Lung (tissue), 12 donors: ENCODE results near the gene SRC. TPM values are rescaled to one million over a fixed set of nuclear protein-coding genes. Genes with fewer than 3 reads are reported as not detected.

Source experiments
- ATAC-seq: fragments of 200-7000 bp; cut with Tn5 transposase; one replicate; pipeline ENCODE4 v1.9.1; 2020; ENCODE audit warnings: moderate number of reproducible peaks; ENCODE audit not compliant: insufficient read depth, low FRiP score
- DNase-seq, 3 donors: peaks; one replicate each; pipeline ENCODE4 v3.0.0-alpha.2; 2013 to 2017
- H3K27ac ChIP-seq, 2 donors: one replicate each; pipeline ENCODE4 v1.5.1; 2013; ENCODE audit warnings: mild to moderate bottlenecking in 2 of 2, moderate library complexity in 2 of 2, control low read depth in 1 of 2, inconsistent platforms in 1 of 2, low read depth in 1 of 2, low read length in 1 of 2
- H3K27me3 ChIP-seq, 3 donors: one replicate each; pipeline ENCODE4 v1.5.1; 2013; ENCODE audit warnings: low read length in 2 of 3; ENCODE audit not compliant: control insufficient read depth in 3 of 3, insufficient read depth in 3 of 3
- H3K36me3 ChIP-seq, 4 donors: one replicate each; pipeline ENCODE4 v1.5.1; 2013; ENCODE audit warnings: low read length in 4 of 4, mild to moderate bottlenecking in 1 of 4, moderate library complexity in 1 of 4; ENCODE audit not compliant: control insufficient read depth in 4 of 4, insufficient read depth in 4 of 4
- H3K4me1 ChIP-seq, 5 donors: one replicate each; pipeline ENCODE4 v1.5.1; 2013; ENCODE audit warnings: low read length in 5 of 5, mild to moderate bottlenecking in 2 of 5, moderate library complexity in 1 of 5; ENCODE audit not compliant: control insufficient read depth in 5 of 5, insufficient read depth in 5 of 5
- H3K4me3 ChIP-seq: one replicate; pipeline ENCODE4 v1.5.1; 2013; ENCODE audit warnings: mild to moderate bottlenecking, control low read depth, moderate library complexity
- H3K9ac ChIP-seq, 2 donors: one replicate each; pipeline ENCODE4 v1.5.1; 2013; ENCODE audit warnings: low read length in 2 of 2, control low read depth in 1 of 2; ENCODE audit not compliant: insufficient read depth in 1 of 2
- H3K9me3 ChIP-seq, 4 donors: one replicate each; pipeline ENCODE4 v1.5.1; 2013; ENCODE audit warnings: low read length in 3 of 4, mild to moderate bottlenecking in 1 of 4, moderate library complexity in 1 of 4; ENCODE audit not compliant: control insufficient read depth in 4 of 4, insufficient read depth in 3 of 4
- WGBS, 2 donors: extraction: QIAGEN DNeasy Blood & Tissue Kit; methylation state at CpG; one replicate each; pipeline ENCODE4 v1.1.7; 2013; 5-methylcytosine and 5-hydroxymethylcytosine counted together
- polyA plus RNA-seq, 2 donors: library from polyadenylated mRNA; stranded (reverse); fragments of 200-250 nt; gene quantifications; one replicate each; pipeline ENCODE4 v1.2.1, GENCODE V29; 2013
- total RNA-seq, 2 donors: library from RNA; depleted of rRNA in 1 of 2; stranded (reverse); fragments of >200 nt in 1 of 2; gene quantifications; one replicate each; pipeline ENCODE4 v1.2.1, GENCODE V29; 2014 to 2021
- TF ChIP-seq, protein P1 (sequence below): IDR thresholded peaks from 2 replicates; pipeline ENCODE4 v1.5.1; 2012; ENCODE audit warnings: mild to moderate bottlenecking; ENCODE audit errors: control extremely low read depth, extremely low read depth
- donor health status: control.
- donor health status: control.
- donor health status: Bipolar disorder and iron deficiency.
- donor health status: healthy.
- donor health status: DM: yes; HTN: yes; CAD: no.

SRC gene
- total and polyA plus RNA-seq, 4 donors = 35.6 to 69.5 (median 50.1) TPM

DNA sequence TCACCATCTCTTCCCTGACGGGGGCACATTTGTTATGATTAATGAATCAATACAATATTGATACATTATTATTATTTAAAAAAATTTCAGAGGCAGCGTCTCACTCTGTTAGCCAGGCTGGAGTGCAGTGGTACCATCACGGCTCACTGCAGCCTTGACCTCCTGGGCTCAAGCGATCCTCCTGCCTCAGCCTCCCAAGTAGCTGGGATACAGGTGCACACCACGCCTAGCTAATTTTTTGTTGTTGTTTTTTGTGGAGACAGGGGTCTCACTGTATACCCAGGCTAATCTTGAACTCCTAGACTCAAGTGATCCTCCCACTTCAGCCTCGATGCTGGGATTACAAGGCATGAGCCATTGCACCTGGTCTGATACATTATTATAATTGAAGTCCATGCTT, 4.9 kb upstream of the SRC start:
- H3K27ac ChIP-seq = no peak overlapping the region
- no peak overlapping the region for H3K4me3 ChIP-seq
- no peaks in the 10 kb centered on the region for H3K36me3 ChIP-seq
- DNase-seq (no peak), ATAC-seq (no peak)
- H3K9me3 ChIP-seq = no peaks in the 10 kb centered on the region
- H3K9ac ChIP-seq = no peak overlapping the region
- H3K4me1 ChIP-seq = peaks cover 0 to 8% (median 0%) of the 10 kb centered on the region in 5 donors
- 95 to 96% methylated on average over 6 of the region's 6 CpGs for WGBS, 2 donors
- TF ChIP-seq, protein P1, sequence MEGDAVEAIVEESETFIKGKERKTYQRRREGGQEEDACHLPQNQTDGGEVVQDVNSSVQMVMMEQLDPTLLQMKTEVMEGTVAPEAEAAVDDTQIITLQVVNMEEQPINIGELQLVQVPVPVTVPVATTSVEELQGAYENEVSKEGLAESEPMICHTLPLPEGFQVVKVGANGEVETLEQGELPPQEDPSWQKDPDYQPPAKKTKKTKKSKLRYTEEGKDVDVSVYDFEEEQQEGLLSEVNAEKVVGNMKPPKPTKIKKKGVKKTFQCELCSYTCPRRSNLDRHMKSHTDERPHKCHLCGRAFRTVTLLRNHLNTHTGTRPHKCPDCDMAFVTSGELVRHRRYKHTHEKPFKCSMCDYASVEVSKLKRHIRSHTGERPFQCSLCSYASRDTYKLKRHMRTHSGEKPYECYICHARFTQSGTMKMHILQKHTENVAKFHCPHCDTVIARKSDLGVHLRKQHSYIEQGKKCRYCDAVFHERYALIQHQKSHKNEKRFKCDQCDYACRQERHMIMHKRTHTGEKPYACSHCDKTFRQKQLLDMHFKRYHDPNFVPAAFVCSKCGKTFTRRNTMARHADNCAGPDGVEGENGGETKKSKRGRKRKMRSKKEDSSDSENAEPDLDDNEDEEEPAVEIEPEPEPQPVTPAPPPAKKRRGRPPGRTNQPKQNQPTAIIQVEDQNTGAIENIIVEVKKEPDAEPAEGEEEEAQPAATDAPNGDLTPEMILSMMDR = no peak
- H3K27me3 ChIP-seq = no peaks in the 10 kb centered on the region

DNA sequence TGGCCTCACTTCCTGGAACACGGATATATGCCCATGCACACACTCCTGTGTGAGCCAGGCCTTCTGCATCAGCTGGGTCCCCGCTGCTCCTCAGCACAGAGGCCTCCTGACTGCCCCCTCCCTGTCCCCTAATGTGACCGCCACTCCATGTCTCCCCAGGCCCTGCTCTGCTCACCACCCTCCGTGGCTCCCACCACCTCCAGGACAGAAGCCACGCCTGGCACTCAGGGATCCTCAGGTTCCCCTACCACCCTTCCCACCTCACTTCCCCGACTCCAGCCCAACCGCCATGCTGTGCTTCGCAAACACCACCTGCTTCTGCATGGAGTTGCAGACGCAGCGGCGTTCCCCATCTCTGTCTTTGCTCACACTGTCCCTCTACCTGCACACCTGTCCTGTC, 4.3 kb upstream of the SRC start:
- Histone ChIP-seq H3K27me3 (no peaks in the 10 kb centered on the region), H3K36me3 (no peaks in the 10 kb centered on the region), H3K4me3 (no peak overlapping the region), H3K27ac (no peak overlapping the region), H3K9me3 (no peaks in the 10 kb centered on the region), H3K9ac (no peak overlapping the region), H3K4me1 (peaks cover 0 to 8% (median 0%) of the 10 kb centered on the region in 5 donors)
- ATAC-seq = no peak
- DNase-seq = no peak
- 92 to 94% methylated on average over 11 of the region's 11 CpGs for WGBS, 2 donors
- TF ChIP-seq, protein P1 = no peak

DNA sequence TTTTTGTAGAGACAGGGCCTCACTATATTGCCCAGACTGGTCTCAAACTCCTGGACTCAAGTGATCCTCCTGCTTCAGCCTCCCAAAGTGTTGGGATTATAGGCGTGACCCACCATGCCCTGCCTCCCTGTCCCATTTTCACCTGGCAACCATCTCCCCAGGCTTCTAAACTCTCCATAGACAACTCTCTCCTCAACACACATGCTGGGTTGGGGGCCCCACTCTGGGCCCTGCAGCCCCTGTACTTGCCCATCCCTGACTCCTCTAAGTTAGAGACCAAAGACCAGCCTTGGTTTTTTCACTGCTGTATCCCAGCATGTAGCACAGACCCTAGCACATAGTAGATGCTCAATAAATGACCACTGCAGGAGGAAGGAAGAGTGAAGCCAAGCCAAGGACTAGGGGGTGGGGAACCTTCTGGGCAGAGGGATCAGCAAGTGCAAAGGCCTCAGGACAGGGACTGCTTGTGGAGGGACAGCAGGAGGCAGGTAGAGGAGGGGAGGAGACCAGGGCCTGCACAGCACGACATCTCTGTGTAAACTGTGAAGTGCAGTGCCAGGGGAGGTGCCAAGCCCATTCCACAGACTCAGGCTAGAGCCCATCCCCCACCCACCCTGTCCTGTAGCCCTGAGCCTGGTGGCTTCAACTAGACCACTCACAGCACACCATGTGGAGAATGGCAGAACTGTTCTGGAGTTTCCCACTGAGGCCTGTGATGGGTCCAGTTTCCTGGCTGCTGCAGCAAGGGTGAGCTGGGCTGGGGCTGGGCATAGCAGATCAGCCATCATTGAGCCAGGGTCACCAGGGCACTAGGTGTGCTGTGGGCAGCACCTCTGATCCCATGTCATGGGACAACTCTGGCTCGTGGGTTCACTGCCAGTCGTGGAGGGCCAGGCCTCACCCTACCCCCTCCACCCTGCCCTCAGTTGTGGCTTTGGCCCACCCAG, 3.4 kb upstream of the SRC start:
- H3K36me3 ChIP-seq = no peaks in the 10 kb centered on the region
- DNase-seq (no peak), ATAC-seq (no peak)
- no peak overlapping the region for H3K27ac ChIP-seq
- H3K27me3 ChIP-seq = no peaks in the 10 kb centered on the region
- H3K4me3 ChIP-seq = no peak overlapping the region
- H3K9me3 ChIP-seq = no peaks in the 10 kb centered on the region
- 83 to 90% methylated on average over 4 of the region's 4 CpGs for WGBS, 2 donors
- TF ChIP-seq, protein P1 = no peak
- no peak overlapping the region for H3K9ac ChIP-seq
- peaks cover 0 to 10% (median 3%) of the 10 kb centered on the region in 5 donors for H3K4me1 ChIP-seq
